Upper lobe of right lung (tissue), 1 donor: ENCODE results near the gene HBG2. TPM values are rescaled to one million over a fixed set of nuclear protein-coding genes. Genes with fewer than 3 reads are reported as not detected.

Experiments used
- ATAC-seq: fragments of 200-7000 bp; cut with Tn5 transposase; one replicate; pipeline ENCODE4 v1.9.1; 2020; ENCODE audit warnings: mild to moderate bottlenecking, moderate library complexity
- DNase-seq: peaks from one replicate; pipeline ENCODE4 v3.0.0-alpha.2; 2020
- H3K27ac ChIP-seq: fragments of 200-600 bp; one replicate; pipeline ENCODE4 v1.8.0; 2022
- H3K27me3 ChIP-seq: fragments of 200-600 bp; one replicate; pipeline ENCODE4 v1.8.0; 2022; ENCODE audit warnings: mild to moderate bottlenecking
- H3K36me3 ChIP-seq: fragments of 200-600 bp; one replicate; pipeline ENCODE4 v1.8.0; 2022
- H3K4me1 ChIP-seq: fragments of 200-600 bp; one replicate; pipeline ENCODE4 v1.8.0; 2022
- H3K4me3 ChIP-seq: fragments of 200-600 bp; one replicate; pipeline ENCODE4 v1.8.0; 2022; ENCODE audit warnings: mild to moderate bottlenecking
- H3K9me3 ChIP-seq: fragments of 200-600 bp; one replicate; pipeline ENCODE4 v1.8.0; 2022
- CTCF ChIP-seq: fragments of 200-600 bp; IDR thresholded peaks from one replicate; pipeline ENCODE4 v1.8.0; 2022; ENCODE audit warnings: antibody characterized with exemption
- intact Hi-C: fragments of 100-400 bp; cut with DNase I; formaldehyde crosslinking; loops from one replicate; pipeline ENCODE4 v1.11.0; 2022
- total RNA-seq: library from RNA; stranded (reverse); fragmentation: NEBNext Ultra II Directional; extraction: Animal tissue kit (Norgen Biotek cat#: 25700); gene quantifications from one replicate; pipeline ENCODE4 v1.2.1, GENCODE V29; 2021
- donor health status: DM: no; HTN: yes; CAD: no; lungs with severe emphysema.

Gene HBG2
- total RNA-seq, 1 donor from 2014 or later, result 1.0 TPM

GRCh38 chr11:5229796-5230195 is 24.8 kb downstream of the HBG2 start:
- no peak overlapping the region for H3K4me3 ChIP-seq
- ATAC-seq, result no peak
- H3K36me3 ChIP-seq, result no peaks in the 10 kb centered on the region
- no peak for TF ChIP-seq CTCF
- no peak for DNase-seq
- no peaks in the 10 kb centered on the region for H3K4me1 ChIP-seq
- intact Hi-C loops, result no loop called here
- no peaks in the 10 kb centered on the region for H3K9me3 ChIP-seq
- H3K27me3 ChIP-seq, result no peaks in the 10 kb centered on the region
- no peak overlapping the region for H3K27ac ChIP-seq

GRCh38 chr11:5229356-5229755 is 25.2 kb downstream of the HBG2 start:
- no peak for DNase-seq
- no peak for TF ChIP-seq CTCF
- intact Hi-C loops, result no loop called here
- H3K9me3 ChIP-seq, result no peaks in the 10 kb centered on the region
- H3K36me3 ChIP-seq, result no peaks in the 10 kb centered on the region
- H3K27ac ChIP-seq, result no peak overlapping the region
- no peak overlapping the region for H3K4me3 ChIP-seq
- no peak for ATAC-seq
- H3K27me3 ChIP-seq, result no peaks in the 10 kb centered on the region
- no peaks in the 10 kb centered on the region for H3K4me1 ChIP-seq

- Histone ChIP-seq H3K9me3 (no peaks in the 10 kb centered on the region), H3K4me3 (no peak overlapping the region), H3K36me3 (no peaks in the 10 kb centered on the region), H3K27me3 (no peaks in the 10 kb centered on the region), H3K27ac (no peak overlapping the region), H3K4me1 (no peaks in the 10 kb centered on the region)
- ATAC-seq, result no peak
- intact Hi-C loops, result no loop called here
- no peak for TF ChIP-seq CTCF
- no peak for DNase-seq
Observed at GRCh38 chr11:5228124-5228523, 26.5 kb downstream of the HBG2 start.

- ATAC-seq (no peak), DNase-seq (no peak)
- intact Hi-C loops, result no loop called here
- H3K9me3 ChIP-seq, result no peaks in the 10 kb centered on the region
- TF ChIP-seq CTCF, result no peak
- no peak overlapping the region for H3K4me3 ChIP-seq
- no peak overlapping the region for H3K27ac ChIP-seq
- no peaks in the 10 kb centered on the region for H3K27me3 ChIP-seq
- H3K4me1 ChIP-seq, result no peaks in the 10 kb centered on the region
- H3K36me3 ChIP-seq, result no peaks in the 10 kb centered on the region
Observed at GRCh38 chr11:5227681-5228080, 26.9 kb downstream of the HBG2 start.

- TF ChIP-seq CTCF, result no peak
- Histone ChIP-seq H3K4me1 (no peaks in the 10 kb centered on the region), H3K9me3 (no peaks in the 10 kb centered on the region), H3K36me3 (no peaks in the 10 kb centered on the region), H3K4me3 (no peak within 1 kb of the TSS), H3K27me3 (no peaks in the 10 kb centered on the region), H3K27ac (no peak within 1 kb of the TSS)
- intact Hi-C loops, result no loop called here
- ATAC-seq (no peak), DNase-seq (no peak)
Observed at GRCh38 chr11:5226732-5227310, 27.8 kb downstream of the HBG2 start, which contains the start of gene HBB. TSS of gene HBB (minus strand) at chr11:5227071. CDS start at chr11:5227021, 50 bp downstream.

GRCh38 chr11:5225480-5225871 is 29.1 kb downstream of the HBG2 start:
- no peak for ATAC-seq
- Histone ChIP-seq H3K36me3 (no peaks in the 10 kb centered on the region), H3K9me3 (no peaks in the 10 kb centered on the region), H3K4me3 (no peak overlapping the region), H3K4me1 (no peaks in the 10 kb centered on the region), H3K27me3 (no peaks in the 10 kb centered on the region), H3K27ac (no peak overlapping the region)
- no peak for TF ChIP-seq CTCF
- intact Hi-C loops, result no loop called here
- DNase-seq, result no peak
